Measurements from ENCODE around the gene TCHP.

TCHP gene

DNA sequence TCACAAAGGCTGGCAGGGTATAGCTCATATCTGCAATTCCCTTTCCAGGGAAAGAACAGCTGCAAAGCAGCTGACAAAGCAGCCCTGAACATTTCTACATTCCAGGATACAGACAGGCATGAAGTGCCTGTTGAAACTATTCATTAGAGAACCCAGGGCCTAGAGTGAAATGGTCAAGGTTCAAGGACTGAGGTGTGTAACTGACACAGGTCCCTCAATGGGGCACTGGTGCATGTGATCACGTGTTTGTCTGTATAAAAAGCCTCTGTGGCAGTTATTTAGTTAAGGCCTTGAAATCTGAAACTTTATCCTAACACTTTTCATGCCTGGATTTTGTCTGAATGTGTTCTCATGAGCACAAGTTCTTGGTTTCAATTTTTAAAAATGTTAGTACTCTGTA is 49.0 kb downstream of the TCHP start:
- H3K4me3 ChIP-seq (ENCODE audit: low read depth in 1 of 2, low read length in 2 of 2): no peak overlapping the region
- peaks cover 85% of the 10 kb centered on the region for H3K36me3 ChIP-seq (ENCODE audit: insufficient read depth, low read length)
- no peak overlapping the region for H2AFZ ChIP-seq (ENCODE audit: low read depth, low read length)
- no peaks in the 10 kb centered on the region for H3K79me2 ChIP-seq (ENCODE audit: insufficient read depth, low read length)
- H3K9ac ChIP-seq (ENCODE audit: low read depth, low read length): no peak overlapping the region
- ATAC-seq (ENCODE audit: insufficient read depth, low read depth): no peak
- DNase-seq: no peak
- H4K20me1 ChIP-seq (ENCODE audit: insufficient read depth, low read length): no peaks in the 10 kb centered on the region
- H3K27me3 ChIP-seq (ENCODE audit: insufficient read depth, low read length, poor library complexity): no peaks in the 10 kb centered on the region
- H3K4me1 ChIP-seq (ENCODE audit: insufficient read depth, low read length): no peaks in the 10 kb centered on the region
- TF ChIP-seq, protein P1, sequence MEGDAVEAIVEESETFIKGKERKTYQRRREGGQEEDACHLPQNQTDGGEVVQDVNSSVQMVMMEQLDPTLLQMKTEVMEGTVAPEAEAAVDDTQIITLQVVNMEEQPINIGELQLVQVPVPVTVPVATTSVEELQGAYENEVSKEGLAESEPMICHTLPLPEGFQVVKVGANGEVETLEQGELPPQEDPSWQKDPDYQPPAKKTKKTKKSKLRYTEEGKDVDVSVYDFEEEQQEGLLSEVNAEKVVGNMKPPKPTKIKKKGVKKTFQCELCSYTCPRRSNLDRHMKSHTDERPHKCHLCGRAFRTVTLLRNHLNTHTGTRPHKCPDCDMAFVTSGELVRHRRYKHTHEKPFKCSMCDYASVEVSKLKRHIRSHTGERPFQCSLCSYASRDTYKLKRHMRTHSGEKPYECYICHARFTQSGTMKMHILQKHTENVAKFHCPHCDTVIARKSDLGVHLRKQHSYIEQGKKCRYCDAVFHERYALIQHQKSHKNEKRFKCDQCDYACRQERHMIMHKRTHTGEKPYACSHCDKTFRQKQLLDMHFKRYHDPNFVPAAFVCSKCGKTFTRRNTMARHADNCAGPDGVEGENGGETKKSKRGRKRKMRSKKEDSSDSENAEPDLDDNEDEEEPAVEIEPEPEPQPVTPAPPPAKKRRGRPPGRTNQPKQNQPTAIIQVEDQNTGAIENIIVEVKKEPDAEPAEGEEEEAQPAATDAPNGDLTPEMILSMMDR (IDR thresholded peaks at IDR 0.05; ENCODE audit: borderline replicate concordance, extremely low read depth, low read length, poor library complexity, severe bottlenecking): no peak
- no peak for TF ChIP-seq EZH2 (IDR thresholded peaks at IDR 0.05; ENCODE audit: borderline replicate concordance, low read depth, low read length, severe bottlenecking)
- H3K9me3 ChIP-seq (ENCODE audit: insufficient read depth, low read length, severe bottlenecking): no peaks in the 10 kb centered on the region
- no peak overlapping the region for H3K27ac ChIP-seq (ENCODE audit: low read length)
- H3K4me2 ChIP-seq (ENCODE audit: insufficient read depth, low read length): no peak overlapping the region

DNA sequence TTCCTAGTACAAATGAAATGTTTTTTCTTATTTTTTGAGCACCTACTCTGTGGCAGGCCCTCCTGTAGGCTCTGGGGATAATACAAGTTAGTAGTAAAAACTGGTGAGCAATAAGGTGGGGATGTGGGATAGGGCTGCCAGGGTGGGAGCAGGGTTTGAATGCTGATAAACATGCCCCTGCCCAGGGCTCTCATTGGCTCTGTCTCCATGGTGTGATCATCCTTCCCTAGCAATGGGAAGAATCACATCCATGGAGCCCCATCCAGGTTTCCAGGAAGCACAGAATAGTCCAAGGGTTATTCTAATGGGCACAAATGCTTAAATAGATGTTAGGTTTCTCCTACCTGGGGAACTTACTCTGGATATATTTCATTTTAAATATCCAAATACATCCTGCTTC is 50.6 kb downstream of the TCHP start:
- Histone ChIP-seq H3K4me3 (ENCODE audit: low read depth in 1 of 2, low read length in 2 of 2) (no peak overlapping the region), H3K36me3 (ENCODE audit: insufficient read depth, low read length) (peaks cover 81% of the 10 kb centered on the region), H3K4me2 (ENCODE audit: insufficient read depth, low read length) (no peak overlapping the region), H3K79me2 (ENCODE audit: insufficient read depth, low read length) (no peaks in the 10 kb centered on the region), H3K27me3 (ENCODE audit: insufficient read depth, low read length, poor library complexity) (no peaks in the 10 kb centered on the region), H3K9ac (ENCODE audit: low read depth, low read length) (no peak overlapping the region), H3K4me1 (ENCODE audit: insufficient read depth, low read length) (no peaks in the 10 kb centered on the region), H3K27ac (ENCODE audit: low read length) (no peak overlapping the region), H2AFZ (ENCODE audit: low read depth, low read length) (no peak overlapping the region), H3K9me3 (ENCODE audit: insufficient read depth, low read length, severe bottlenecking) (no peaks in the 10 kb centered on the region), H4K20me1 (ENCODE audit: insufficient read depth, low read length) (no peaks in the 10 kb centered on the region)
- ATAC-seq (ENCODE audit: insufficient read depth, low read depth) (no peak), DNase-seq (no peak)
- TF ChIP-seq, protein P1 (IDR thresholded peaks at IDR 0.05; ENCODE audit: borderline replicate concordance, extremely low read depth, low read length, poor library complexity, severe bottlenecking): no peak
- no peak for TF ChIP-seq EZH2 (IDR thresholded peaks at IDR 0.05; ENCODE audit: borderline replicate concordance, low read depth, low read length, severe bottlenecking)

DNA sequence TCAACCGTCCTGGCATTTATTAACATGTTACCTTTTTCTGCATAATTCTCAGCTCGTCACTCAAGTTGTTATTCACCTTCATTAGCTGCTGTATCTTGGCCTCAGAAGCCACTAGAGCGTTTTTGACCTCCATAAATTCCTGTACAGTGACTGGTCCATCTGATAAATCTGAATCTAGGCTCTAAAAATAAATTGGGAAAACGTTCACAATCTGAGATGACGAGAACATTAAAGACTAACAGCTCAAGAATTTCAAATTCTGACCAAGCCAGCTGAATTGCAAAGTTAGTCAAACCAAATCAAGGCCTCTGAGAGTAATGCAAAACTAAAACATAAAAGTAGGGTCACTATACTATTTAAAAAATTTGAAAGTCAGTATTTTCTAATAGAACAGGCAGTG is 51.1 kb downstream of the TCHP start:
- ATAC-seq (ENCODE audit: insufficient read depth, low read depth): no peak
- TF ChIP-seq EZH2 (IDR thresholded peaks at IDR 0.05; ENCODE audit: borderline replicate concordance, low read depth, low read length, severe bottlenecking): no peak
- TF ChIP-seq, protein P1 (IDR thresholded peaks at IDR 0.05; ENCODE audit: borderline replicate concordance, extremely low read depth, low read length, poor library complexity, severe bottlenecking): no peak
- no peak for DNase-seq
- H3K9ac ChIP-seq (ENCODE audit: low read depth, low read length): no peak overlapping the region
- no peak overlapping the region for H3K4me2 ChIP-seq (ENCODE audit: insufficient read depth, low read length)
- H3K9me3 ChIP-seq (ENCODE audit: insufficient read depth, low read length, severe bottlenecking): no peaks in the 10 kb centered on the region
- H3K27me3 ChIP-seq (ENCODE audit: insufficient read depth, low read length, poor library complexity): no peaks in the 10 kb centered on the region
- H3K79me2 ChIP-seq (ENCODE audit: insufficient read depth, low read length): no peaks in the 10 kb centered on the region
- H4K20me1 ChIP-seq (ENCODE audit: insufficient read depth, low read length): no peaks in the 10 kb centered on the region
- no peaks in the 10 kb centered on the region for H3K4me1 ChIP-seq (ENCODE audit: insufficient read depth, low read length)
- no peak overlapping the region for H2AFZ ChIP-seq (ENCODE audit: low read depth, low read length)
- H3K27ac ChIP-seq (ENCODE audit: low read length): no peak overlapping the region
- no peak overlapping the region for H3K4me3 ChIP-seq (ENCODE audit: low read depth in 1 of 2, low read length in 2 of 2)
- peaks cover 82% of the 10 kb centered on the region for H3K36me3 ChIP-seq (ENCODE audit: insufficient read depth, low read length)

DNA sequence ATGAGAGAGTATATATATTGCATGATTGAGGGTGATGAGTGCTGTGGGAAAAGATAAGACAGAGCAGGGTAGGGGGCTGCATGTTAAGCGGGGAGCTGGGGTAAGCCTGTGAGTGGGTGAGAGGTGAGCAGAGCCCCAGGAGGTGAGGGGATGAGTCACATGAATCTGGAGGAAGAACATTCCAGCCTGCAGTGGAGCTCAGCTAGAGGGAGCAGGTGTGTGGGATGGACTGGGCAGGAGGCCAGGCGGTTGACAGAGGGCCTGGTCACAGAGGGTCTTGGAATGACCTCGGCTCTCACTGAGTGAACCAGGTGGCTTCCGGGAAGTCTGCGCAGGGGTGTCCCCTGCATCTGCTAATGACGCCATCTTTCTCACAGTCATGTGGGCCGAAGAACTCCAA is 51.7 kb downstream of the TCHP start:
- no peak overlapping the region for H3K27ac ChIP-seq (ENCODE audit: low read length)

More for the DNA sequence above, 51.7 kb downstream of the TCHP start:
- H3K9me3 ChIP-seq (ENCODE audit: insufficient read depth, low read length, severe bottlenecking): no peaks in the 10 kb centered on the region
- DNase-seq: no peak
- H3K36me3 ChIP-seq (ENCODE audit: insufficient read depth, low read length): peaks cover 81% of the 10 kb centered on the region
- H3K79me2 ChIP-seq (ENCODE audit: insufficient read depth, low read length): no peaks in the 10 kb centered on the region
- H2AFZ ChIP-seq (ENCODE audit: low read depth, low read length): no peak overlapping the region
- H4K20me1 ChIP-seq (ENCODE audit: insufficient read depth, low read length): no peaks in the 10 kb centered on the region
- H3K27me3 ChIP-seq (ENCODE audit: insufficient read depth, low read length, poor library complexity): no peaks in the 10 kb centered on the region
- TF ChIP-seq EZH2 (IDR thresholded peaks at IDR 0.05; ENCODE audit: borderline replicate concordance, low read depth, low read length, severe bottlenecking): no peak
- TF ChIP-seq, protein P1 (IDR thresholded peaks at IDR 0.05; ENCODE audit: borderline replicate concordance, extremely low read depth, low read length, poor library complexity, severe bottlenecking): no peak
- no peaks in the 10 kb centered on the region for H3K4me1 ChIP-seq (ENCODE audit: insufficient read depth, low read length)
- no peak for ATAC-seq (ENCODE audit: insufficient read depth, low read depth)
- no peak overlapping the region for H3K4me2 ChIP-seq (ENCODE audit: insufficient read depth, low read length)
- no peak overlapping the region for H3K4me3 ChIP-seq (ENCODE audit: low read depth in 1 of 2, low read length in 2 of 2)
- H3K9ac ChIP-seq (ENCODE audit: low read depth, low read length): no peak overlapping the region
